Keratinocyte (primary cell): ENCODE results near the gene IL11RA. TPM values are rescaled to one million over a fixed set of nuclear protein-coding genes. Genes with fewer than 3 reads are reported as not detected.

Experiments
- DNase-seq: peaks from one replicate; pipeline ENCODE4 v3.0.0-alpha.2; 2011; ENCODE audit warnings: low read depth, missing footprints, low spot score
- FAIRE-seq: peaks from 2 replicates; lab custom pipeline; 2011; peaks lifted over from hg19 to GRCh38; lab: Jason Lieb, UNC
- H2AFZ ChIP-seq: 2 replicates; pipeline ENCODE4 v1.6.0; 2012; ENCODE audit warnings: low read length, control low read depth, inconsistent platforms; ENCODE audit not compliant: control insufficient read depth
- H3K27ac ChIP-seq: 2 replicates; pipeline ENCODE4 v1.5.1; 2011; ENCODE audit warnings: low read length; ENCODE audit not compliant: control insufficient read depth, insufficient read depth
- H3K27me3 ChIP-seq: 3 replicates; pipeline ENCODE4 v1.6.0; 2011; ENCODE audit warnings: low read length; ENCODE audit not compliant: control insufficient read depth, insufficient read depth; ENCODE audit errors: extremely low read depth
- H3K36me3 ChIP-seq, 2 experiments: 2 replicates in 1 of 2; 3 replicates in 1 of 2; pipeline ENCODE4 v1.5.1; 2011; ENCODE audit warnings: low read length in 2 of 2, mild to moderate bottlenecking in 1 of 2; ENCODE audit not compliant: control insufficient read depth in 2 of 2, insufficient read depth in 2 of 2; ENCODE audit errors: extremely low read depth in 1 of 2
- H3K4me1 ChIP-seq: 3 replicates; pipeline ENCODE4 v1.5.1; 2011; ENCODE audit warnings: low read length; ENCODE audit not compliant: control insufficient read depth, insufficient read depth; ENCODE audit errors: extremely low read depth
- H3K4me2 ChIP-seq: 3 replicates; pipeline ENCODE4 v1.6.0; 2011; ENCODE audit warnings: low read depth, low read length; ENCODE audit not compliant: control insufficient read depth, insufficient read depth; ENCODE audit errors: extremely low read depth
- H3K4me3 ChIP-seq, 3 experiments: fragments of 200-600 bp in 1 of 3; sonication (generic) in 1 of 3; 2 replicates in 2 of 3; 3 replicates in 1 of 3; pipeline ENCODE4 v1.5.1; 2011 to 2016; ENCODE audit warnings: low read length in 3 of 3, mild to moderate bottlenecking in 3 of 3, control low read depth in 2 of 3, inconsistent platforms in 1 of 3, low read depth in 1 of 3, mixed read lengths in 1 of 3, mixed run types in 1 of 3, moderate library complexity in 1 of 3; ENCODE audit not compliant: control insufficient read depth in 2 of 3, insufficient read depth in 2 of 3; ENCODE audit errors: extremely low read depth in 1 of 3
- H3K79me2 ChIP-seq: 2 replicates; pipeline ENCODE4 v1.6.0; 2012; ENCODE audit warnings: low read length; ENCODE audit not compliant: control insufficient read depth, insufficient read depth
- H3K9ac ChIP-seq: 3 replicates; pipeline ENCODE4 v1.6.0; 2011; ENCODE audit warnings: low read length; ENCODE audit not compliant: control insufficient read depth, insufficient read depth; ENCODE audit errors: extremely low read depth
- H3K9me1 ChIP-seq: 3 replicates; pipeline ENCODE4 v1.6.0; 2011; ENCODE audit warnings: low read length; ENCODE audit not compliant: control insufficient read depth, insufficient read depth; ENCODE audit errors: extremely low read depth
- H3K9me3 ChIP-seq: 2 replicates; pipeline ENCODE4 v1.5.1; 2012; ENCODE audit warnings: low read depth, low read length; ENCODE audit not compliant: control insufficient read depth
- H4K20me1 ChIP-seq: 3 replicates; pipeline ENCODE4 v1.6.0; 2011; ENCODE audit warnings: low read length; ENCODE audit not compliant: control insufficient read depth, insufficient read depth; ENCODE audit errors: extremely low read depth
- CTCF ChIP-seq, 3 experiments: IDR thresholded peaks in 1 of 3; conservative IDR thresholded peaks in 1 of 3; optimal IDR thresholded peaks in 1 of 3; 2 replicates in 2 of 3; 3 replicates in 1 of 3; pipeline versions ENCODE3 to v1.5.1; 2011; ENCODE audit warnings: low read length in 3 of 3, mild to moderate bottlenecking in 3 of 3, moderate library complexity in 2 of 3, control low read depth in 1 of 3, inconsistent platforms in 1 of 3; ENCODE audit not compliant: insufficient read depth in 2 of 3; ENCODE audit errors: extremely low read depth in 1 of 3
- EZH2 ChIP-seq: IDR thresholded peaks from one replicate; pipeline ENCODE4 v1.6.1; 2012; ENCODE audit warnings: inconsistent platforms, mild to moderate bottlenecking, low read length, moderate library complexity
- dilution Hi-C: fragments of 300-500 bp; cut with MboI; formaldehyde crosslinking; loops from one replicate; pipeline ENCODE4 v1.7.0; 2020; ENCODE audit warnings: low sequenced_read_pairs; ENCODE audit not compliant: extremely low pct_ligation_motif_present
- polyA plus RNA-seq, 5 experiments: library from polyadenylated mRNA; depleted of rRNA in 3 of 5; stranded (reverse) in 3 of 5; stranded (forward) in 1 of 5; unstranded in 1 of 5; fragments of >200 nt; gene quantifications; 1 replicate in 1 of 5; 2 replicates in 3 of 5; 3 replicates in 1 of 5; pipeline versions ENCODE4 v1.2.1 to v1.2.3, GENCODE V29; 2011 to 2012; ENCODE audit warnings: missing spikeins in 2 of 5, low read depth in 1 of 5, low replicate concordance in 1 of 5

The IL11RA gene
- polyA plus RNA-seq, 1 donor (not counting 4 experiments of a cell fraction or from before 2014, with no cell fraction given), result 3.1 TPM

- TF ChIP-seq EZH2 (no peak), CTCF (optimal IDR thresholded peaks at IDR 0.05 in 1 of 3, IDR thresholded peaks at IDR 0.05 in 1 of 3, conservative IDR thresholded peaks at IDR 0.05 in 1 of 3; ENCODE audit: extremely low read depth in 1 of 3, insufficient read depth in 2 of 3, low read length in 3 of 3) (no peak)
- FAIRE-seq (no peak), DNase-seq (no peak)
- H3K9me1 ChIP-seq, result no peaks in the 10 kb centered on the region
- no peaks in the 10 kb centered on the region for H3K27me3 ChIP-seq
- H3K27ac ChIP-seq, result peak overlapping the region; percentile 63
- H3K4me1 ChIP-seq, result peaks cover 28% of the 10 kb centered on the region
- H3K4me3 ChIP-seq, result peak overlapping the region; percentile 66 to 91 (median 76)
- H3K9me3 ChIP-seq, result no peaks in the 10 kb centered on the region
- peak overlapping the region; percentile 76 for H3K9ac ChIP-seq
- peak overlapping the region; percentile 100 for H3K4me2 ChIP-seq
- H4K20me1 ChIP-seq, result no peaks in the 10 kb centered on the region
- H2AFZ ChIP-seq, result peak overlapping the region; percentile 95
- H3K79me2 ChIP-seq, result peaks cover 13% of the 10 kb centered on the region
- dilution Hi-C loops, result no loop called here
- peaks cover 7 to 13% of the 10 kb centered on the region in 2 experiments for H3K36me3 ChIP-seq
Observed at GRCh38 chr9:34647084-34647403, 4.9 kb upstream of the IL11RA start.

- no peak for FAIRE-seq
- Histone ChIP-seq H3K27ac (peak overlapping the region; percentile 63), H3K36me3 (peaks cover 7 to 13% of the 10 kb centered on the region in 2 experiments)
Observed at GRCh38 chr9:34647651-34648050, 4.3 kb upstream of the IL11RA start.

More at GRCh38 chr9:34647651-34648050, 4.3 kb upstream of the IL11RA start:
- Histone ChIP-seq H3K9me1 (no peaks in the 10 kb centered on the region), H4K20me1 (no peaks in the 10 kb centered on the region), H3K27me3 (no peaks in the 10 kb centered on the region), H2AFZ (peak overlapping the region; percentile 95), H3K9me3 (no peaks in the 10 kb centered on the region), H3K79me2 (peaks cover 13% of the 10 kb centered on the region), H3K4me1 (peaks cover 34% of the 10 kb centered on the region), H3K9ac (peak overlapping the region; percentile 76), H3K4me2 (peak overlapping the region; percentile 100), H3K4me3 (peak overlapping the region; percentile 66 to 91 (median 76))
- DNase-seq, result no peak
- dilution Hi-C loops, result no loop called here
- TF ChIP-seq EZH2 (no peak), CTCF (optimal IDR thresholded peaks at IDR 0.05 in 1 of 3, IDR thresholded peaks at IDR 0.05 in 1 of 3, conservative IDR thresholded peaks at IDR 0.05 in 1 of 3; ENCODE audit: extremely low read depth in 1 of 3, insufficient read depth in 2 of 3, low read length in 3 of 3) (no peak)
